Measurements from ENCODE around the gene PYY. TPM values are rescaled to one million over a fixed set of nuclear protein-coding genes. Genes with fewer than 3 reads are reported as not detected.

Gene PYY
- total RNA-seq, 4 donors from 2014 or later, result not detected

- no peak for TF ChIP-seq CTCF (IDR thresholded peaks at IDR 0.05; ENCODE audit: low read depth)
Measured at GRCh38 chr17:43995150-43995471, 41.4 kb upstream of the PYY start.

GRCh38 chr17:43994272-43995149, 40.8 kb upstream of the PYY start:
- TF ChIP-seq CTCF (IDR thresholded peaks at IDR 0.05; ENCODE audit: low read depth), result no peak

GRCh38 chr17:43992641-43993040, 38.9 kb upstream of the PYY start:
- TF ChIP-seq CTCF (IDR thresholded peaks at IDR 0.05; ENCODE audit: low read depth), result no peak

GRCh38 chr17:43988301-43988700, 34.6 kb upstream of the PYY start:
- no peak for TF ChIP-seq CTCF (IDR thresholded peaks at IDR 0.05; ENCODE audit: low read depth)

- no peak for TF ChIP-seq CTCF (IDR thresholded peaks at IDR 0.05; ENCODE audit: low read depth)
Measured at GRCh38 chr17:43987131-43988021, 33.6 kb upstream of the PYY start.

GRCh38 chr17:43986225-43986981, 32.7 kb upstream of the PYY start:
- TF ChIP-seq CTCF (IDR thresholded peaks at IDR 0.05; ENCODE audit: low read depth), result no peak

All from subcutaneous adipose tissue (tissue), 4 donors.